GM19395 (cell line): ENCODE results near the gene ASPN.

Experiments used
- ATAC-seq: cut with Tn5 transposase; IDR thresholded peaks from one replicate; pipeline ENCODE4 v1.9.1; 2021; ENCODE audit warnings: mild to moderate bottlenecking, moderate library complexity; ENCODE audit not compliant: unreplicated experiment

Gene ASPN

GRCh38 chr9:92506184-92506857 lies 24.0 kb upstream of the ASPN start:
- no peak for ATAC-seq

GRCh38 chr9:92504881-92505280 lies 22.6 kb upstream of the ASPN start:
- ATAC-seq: no peak

GRCh38 chr9:92503156-92503555 lies 20.9 kb upstream of the ASPN start:
- no peak for ATAC-seq

- no peak for ATAC-seq
Observed at GRCh38 chr9:92501671-92502393, 19.5 kb upstream of the ASPN start.

GRCh38 chr9:92500725-92501124 lies 18.4 kb upstream of the ASPN start:
- no peak for ATAC-seq

GRCh38 chr9:92499701-92500100 lies 17.4 kb upstream of the ASPN start:
- no peak for ATAC-seq

- ATAC-seq: no peak
Observed at GRCh38 chr9:92496396-92497176, 14.3 kb upstream of the ASPN start.

GRCh38 chr9:92494856-92495255 lies 12.6 kb upstream of the ASPN start:
- ATAC-seq: no peak

GRCh38 chr9:92493749-92494387 lies 11.6 kb upstream of the ASPN start:
- ATAC-seq: no peak

- ATAC-seq: no peak
Observed at GRCh38 chr9:92492781-92493401, 10.6 kb upstream of the ASPN start.

- ATAC-seq: no peak
Observed at GRCh38 chr9:92488681-92489550, 6.6 kb upstream of the ASPN start.

- ATAC-seq: no peak
Observed at GRCh38 chr9:92486371-92486770, 4.1 kb upstream of the ASPN start.

- no peak for ATAC-seq
Observed at GRCh38 chr9:92484563-92484962, 2.3 kb upstream of the ASPN start.

- ATAC-seq: no peak
Observed at GRCh38 chr9:92483627-92484545, 1.6 kb upstream of the ASPN start.

GRCh38 chr9:92482805-92483204 lies 499 bp upstream of the ASPN start:
- ATAC-seq: no peak

- no peak for ATAC-seq
Observed at GRCh38 chr9:92480986-92481633, 1.2 kb downstream of the ASPN start.

GRCh38 chr9:92480291-92480771 lies 2.0 kb downstream of the ASPN start:
- ATAC-seq: no peak

- ATAC-seq: no peak
Observed at GRCh38 chr9:92479346-92479745, 3.0 kb downstream of the ASPN start.
